Mammary epithelial cell (primary cell): ENCODE results near the gene GRK1.

Experiments
- EZH2 ChIP-seq: IDR thresholded peaks from 2 replicates; pipeline ENCODE4 v1.6.1; 2012; ENCODE audit warnings: low read length, inconsistent platforms, borderline replicate concordance
- TF ChIP-seq, protein P1 (sequence below), 2 donors: IDR thresholded peaks in 1 of 2; conservative IDR thresholded peaks in 1 of 2; 2 replicates each; pipeline ENCODE4 v1.5.1; 2011 to 2012; ENCODE audit warnings: inconsistent platforms in 2 of 2, low read length in 2 of 2, mild to moderate bottlenecking in 2 of 2, control low read depth in 1 of 2, low read depth in 1 of 2; ENCODE audit not compliant: insufficient read depth in 1 of 2; ENCODE audit errors: extremely low read depth in 1 of 2

DNA sequence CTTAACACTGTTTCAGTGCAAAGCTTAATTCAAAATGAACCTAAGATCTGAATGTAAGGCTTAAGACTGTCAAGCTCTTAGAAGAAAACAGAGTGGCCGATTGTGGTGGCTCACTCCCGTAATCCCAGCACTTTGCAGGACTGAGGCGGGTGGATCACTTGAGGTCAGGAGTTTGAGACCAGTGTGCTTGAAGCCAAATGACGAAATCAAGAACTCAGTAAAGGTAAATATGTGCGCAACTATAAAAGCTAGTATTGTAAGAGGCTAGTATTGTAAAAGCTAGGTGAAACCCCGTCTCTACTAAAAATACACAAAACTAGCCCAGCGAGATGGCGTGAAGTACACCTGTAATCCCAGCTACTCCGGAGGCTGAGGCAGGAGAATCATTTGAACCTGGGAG, 21.7 kb upstream of the GRK1 start:
- TF ChIP-seq, protein P1, sequence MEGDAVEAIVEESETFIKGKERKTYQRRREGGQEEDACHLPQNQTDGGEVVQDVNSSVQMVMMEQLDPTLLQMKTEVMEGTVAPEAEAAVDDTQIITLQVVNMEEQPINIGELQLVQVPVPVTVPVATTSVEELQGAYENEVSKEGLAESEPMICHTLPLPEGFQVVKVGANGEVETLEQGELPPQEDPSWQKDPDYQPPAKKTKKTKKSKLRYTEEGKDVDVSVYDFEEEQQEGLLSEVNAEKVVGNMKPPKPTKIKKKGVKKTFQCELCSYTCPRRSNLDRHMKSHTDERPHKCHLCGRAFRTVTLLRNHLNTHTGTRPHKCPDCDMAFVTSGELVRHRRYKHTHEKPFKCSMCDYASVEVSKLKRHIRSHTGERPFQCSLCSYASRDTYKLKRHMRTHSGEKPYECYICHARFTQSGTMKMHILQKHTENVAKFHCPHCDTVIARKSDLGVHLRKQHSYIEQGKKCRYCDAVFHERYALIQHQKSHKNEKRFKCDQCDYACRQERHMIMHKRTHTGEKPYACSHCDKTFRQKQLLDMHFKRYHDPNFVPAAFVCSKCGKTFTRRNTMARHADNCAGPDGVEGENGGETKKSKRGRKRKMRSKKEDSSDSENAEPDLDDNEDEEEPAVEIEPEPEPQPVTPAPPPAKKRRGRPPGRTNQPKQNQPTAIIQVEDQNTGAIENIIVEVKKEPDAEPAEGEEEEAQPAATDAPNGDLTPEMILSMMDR (conservative IDR thresholded peaks at IDR 0.05 in 1 of 2, IDR thresholded peaks at IDR 0.05 in 1 of 2; ENCODE audit: extremely low read depth in 1 of 2, insufficient read depth in 1 of 2, low read depth in 1 of 2, low read length in 2 of 2): no peak
- no peak for TF ChIP-seq EZH2
